Activated naive CD8-positive, alpha-beta T cell treated with anti-CD3 and anti-CD28 coated beads, Interleukin-2, amount 10 ng/mL, durations not matched to agents 7 days and 5 days (primary cell): Measurements from ENCODE around the gene TTF1. TPM values are rescaled to one million over a fixed set of nuclear protein-coding genes. Genes with fewer than 3 reads are reported as not detected.

Source experiments
- ATAC-seq: fragments of 150-1000 bp; cut with Tn5 transposase; one replicate; pipeline ENCODE4 v1.10.0; 2021; ENCODE audit warnings: low read depth, moderate library complexity
- POLR2A ChIA-PET: fragments of 350-600 bp; sonication (Branson Sonifier 250); formaldehyde crosslinking; loops from one replicate; lab custom pipeline; 2021; ENCODE audit warnings: antibody characterized with exemption; lab: Charles Lee
- DNase-seq: peaks from one replicate; pipeline ENCODE4 v3.0.0; 2021
- H3K27ac Mint-ChIP-seq: one replicate; pipeline ENCODE4 v1.8.0; 2022; ENCODE audit warnings: mild to moderate bottlenecking, mixed read lengths
- H3K27me3 Mint-ChIP-seq: one replicate; pipeline ENCODE4 v1.8.0; 2022; ENCODE audit warnings: mild to moderate bottlenecking, moderate library complexity, mixed read lengths
- H3K36me3 Mint-ChIP-seq: one replicate; pipeline ENCODE4 v1.8.0; 2021; ENCODE audit warnings: mild to moderate bottlenecking, mixed read lengths
- H3K4me1 Mint-ChIP-seq: one replicate; pipeline ENCODE4 v1.8.0; 2021; ENCODE audit warnings: mixed read lengths
- H3K4me3 Mint-ChIP-seq: one replicate; pipeline ENCODE4 v1.8.0; 2022; ENCODE audit warnings: mild to moderate bottlenecking, moderate library complexity, mixed read lengths
- H3K9me3 Mint-ChIP-seq: one replicate; pipeline ENCODE4 v1.8.0; 2021; ENCODE audit warnings: mixed read lengths
- total RNA-seq, 2 experiments: library from RNA; stranded (reverse); gene quantifications; one replicate each; pipeline ENCODE4 v1.2.3, GENCODE V29; 2021

The TTF1 gene
- total RNA-seq, 2 experiments from 2014 or later, result 31.3 to 32.5 TPM

- Mint-ChIP-seq H3K36me3 (no peaks in the 10 kb centered on the region), H3K27ac (no peak overlapping the region), H3K9me3 (no peaks in the 10 kb centered on the region), H3K4me3 (no peak overlapping the region), H3K27me3 (peaks cover 65% of the 10 kb centered on the region), H3K4me1 (no peaks in the 10 kb centered on the region)
- no peak for ATAC-seq
- DNase-seq, result no peak
- POLR2A ChIA-PET, result no interaction called here
Observed at GRCh38 chr9:132425675-132426062, 19.0 kb upstream of the TTF1 start.

GRCh38 chr9:132424857-132425674, 18.4 kb upstream of the TTF1 start:
- peaks cover 61% of the 10 kb centered on the region for H3K27me3 Mint-ChIP-seq

DNA sequence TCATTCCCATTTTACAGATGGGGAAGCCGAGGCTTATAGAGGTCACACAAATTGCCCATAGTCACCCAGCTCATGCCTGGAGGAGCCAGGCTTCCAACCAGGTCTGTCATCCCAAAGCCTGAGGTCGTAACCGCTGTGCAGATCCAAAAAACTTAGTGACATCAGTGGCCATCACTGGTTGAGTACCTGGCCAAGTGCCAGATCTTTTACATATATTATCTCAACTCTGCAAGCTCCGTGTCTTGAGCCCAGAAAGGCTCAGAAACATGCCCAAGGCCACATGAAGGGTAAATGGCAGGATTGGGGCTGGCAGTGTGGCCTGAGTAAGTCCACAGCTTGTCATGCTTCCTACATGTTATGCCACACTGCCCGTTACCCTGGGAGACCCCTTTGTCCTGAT, 16.9 kb upstream of the TTF1 start:
- Mint-ChIP-seq H3K9me3 (no peaks in the 10 kb centered on the region), H3K36me3 (no peaks in the 10 kb centered on the region), H3K4me3 (no peak overlapping the region), H3K27ac (no peak overlapping the region), H3K4me1 (no peaks in the 10 kb centered on the region), H3K27me3 (peaks cover 64% of the 10 kb centered on the region)
- DNase-seq, result no peak
- ATAC-seq, result no peak
- POLR2A ChIA-PET, result no interaction called here

More at GRCh38 chr9:132424857-132425674, 18.4 kb upstream of the TTF1 start:
- no peak for DNase-seq
- Mint-ChIP-seq H3K27ac (no peak overlapping the region), H3K9me3 (no peaks in the 10 kb centered on the region), H3K4me3 (no peak overlapping the region), H3K4me1 (no peaks in the 10 kb centered on the region), H3K36me3 (no peaks in the 10 kb centered on the region)
- no peak for ATAC-seq
- POLR2A ChIA-PET, result no interaction called here

DNA sequence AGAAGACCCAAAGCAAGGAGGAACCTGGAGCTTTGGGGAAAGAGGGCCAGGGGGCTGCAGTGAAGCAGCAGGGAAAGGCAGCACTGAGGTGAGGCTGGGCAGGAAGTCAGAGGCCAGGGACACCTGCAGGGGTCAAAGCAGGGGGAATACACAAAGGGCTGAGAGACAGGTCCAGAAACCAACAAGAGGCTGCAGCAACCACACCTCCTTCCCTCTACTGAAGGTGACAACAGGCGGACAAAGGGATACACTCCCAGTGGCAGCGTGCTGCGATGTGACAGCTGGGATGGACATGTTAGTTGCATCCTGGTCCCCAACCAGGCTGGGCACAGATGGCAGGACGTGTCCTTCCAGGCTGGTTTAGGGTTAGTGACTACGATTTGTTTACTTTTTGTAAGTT, 15.9 kb upstream of the TTF1 start:
- Mint-ChIP-seq H3K27ac (no peak overlapping the region), H3K9me3 (no peaks in the 10 kb centered on the region), H3K36me3 (no peaks in the 10 kb centered on the region), H3K27me3 (peaks cover 68% of the 10 kb centered on the region), H3K4me1 (no peaks in the 10 kb centered on the region), H3K4me3 (no peak overlapping the region)
- POLR2A ChIA-PET, result no interaction called here
- no peak for DNase-seq
- ATAC-seq, result no peak

DNA sequence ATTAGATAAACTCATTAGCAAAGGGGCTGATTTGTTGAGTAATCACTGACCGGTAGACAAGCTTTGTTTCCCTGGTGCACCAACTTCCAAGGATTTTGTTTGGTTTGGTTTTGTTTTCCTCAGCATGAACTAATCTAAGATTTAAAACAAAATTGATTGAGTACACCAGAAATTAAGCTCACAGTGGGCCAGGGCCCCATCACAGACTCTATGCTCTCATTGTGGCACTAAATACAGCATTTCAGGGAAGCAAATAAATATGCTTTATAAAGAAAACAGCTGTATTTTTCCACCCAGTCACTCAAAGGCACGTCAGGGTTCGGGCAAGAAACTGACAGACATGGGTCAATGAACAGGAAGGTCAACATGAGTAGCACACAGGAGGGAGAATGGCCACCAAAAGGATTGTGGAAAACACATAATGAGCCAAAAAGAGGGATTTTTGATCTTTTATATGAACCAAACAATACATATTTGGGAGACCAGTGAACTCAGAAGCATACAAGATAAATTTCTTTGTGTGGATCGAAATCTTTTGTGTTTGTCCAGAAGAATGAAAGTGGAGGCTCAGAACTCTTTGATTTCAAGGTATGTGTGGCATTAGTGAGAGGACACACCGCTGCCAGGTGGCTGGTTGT, 12.2 kb upstream of the TTF1 start:
- DNase-seq, result no peak
- no peak overlapping the region for H3K27ac Mint-ChIP-seq
- no peaks in the 10 kb centered on the region for H3K4me1 Mint-ChIP-seq
- H3K9me3 Mint-ChIP-seq, result no peaks in the 10 kb centered on the region
- H3K4me3 Mint-ChIP-seq, result no peak overlapping the region
- POLR2A ChIA-PET, result no interaction called here
- ATAC-seq, result no peak
- peaks cover 65% of the 10 kb centered on the region for H3K27me3 Mint-ChIP-seq
- H3K36me3 Mint-ChIP-seq, result no peaks in the 10 kb centered on the region

DNA sequence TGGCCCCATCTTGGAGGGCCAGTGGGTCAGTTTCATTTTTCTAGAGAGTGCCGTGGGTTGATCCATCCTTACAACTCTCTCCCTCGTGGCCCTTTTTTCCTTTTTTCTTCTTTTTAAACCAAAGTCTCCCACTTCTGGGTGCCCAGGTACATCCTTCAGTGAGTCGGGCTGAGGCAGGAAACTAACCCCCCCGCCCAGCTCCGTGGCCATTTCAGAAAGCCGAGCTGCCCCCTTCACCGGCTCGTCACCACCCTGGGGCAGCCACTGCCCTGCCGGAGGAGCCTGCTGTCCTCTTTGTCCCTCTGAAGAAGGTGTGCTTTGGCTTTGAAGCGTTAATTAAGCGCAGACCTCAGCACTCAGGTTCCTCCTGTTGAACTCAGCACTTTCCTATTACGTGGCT, 8.5 kb upstream of the TTF1 start:
- POLR2A ChIA-PET, result no interaction called here
- DNase-seq, result no peak
- Mint-ChIP-seq H3K27ac (no peak overlapping the region), H3K4me1 (peaks cover 14% of the 10 kb centered on the region), H3K27me3 (peaks cover 77% of the 10 kb centered on the region), H3K36me3 (no peaks in the 10 kb centered on the region), H3K9me3 (no peaks in the 10 kb centered on the region), H3K4me3 (no peak overlapping the region)
- no peak for ATAC-seq

- DNase-seq, result no peak
- H3K4me1 Mint-ChIP-seq, result peaks cover 14% of the 10 kb centered on the region
- no peak overlapping the region for H3K4me3 Mint-ChIP-seq
- H3K36me3 Mint-ChIP-seq, result no peaks in the 10 kb centered on the region
- H3K27ac Mint-ChIP-seq, result no peak overlapping the region
- H3K9me3 Mint-ChIP-seq, result no peaks in the 10 kb centered on the region
- POLR2A ChIA-PET, result no interaction called here
- peaks cover 74% of the 10 kb centered on the region for H3K27me3 Mint-ChIP-seq
- no peak for ATAC-seq
Observed at GRCh38 chr9:132414731-132415130, 8.1 kb upstream of the TTF1 start.

DNA sequence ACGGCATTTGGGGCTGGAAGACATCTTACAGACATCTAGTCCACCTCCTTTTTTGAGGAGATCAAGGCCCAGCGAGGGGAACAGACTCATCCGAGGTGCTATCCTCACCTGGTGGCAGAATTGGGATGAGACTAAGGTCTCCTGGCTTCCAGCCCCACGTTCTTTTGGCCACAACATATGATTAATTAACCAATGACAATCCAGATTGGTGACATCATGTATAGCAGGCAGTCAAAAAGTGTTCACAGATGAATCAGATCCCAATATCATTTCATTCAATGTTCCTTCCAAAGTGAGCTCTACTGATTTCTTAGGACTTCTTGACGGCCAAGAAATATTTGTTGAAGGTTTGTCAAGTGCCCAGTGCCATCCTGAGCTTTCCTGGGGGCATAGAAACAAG, 7.3 kb upstream of the TTF1 start:
- no peak for ATAC-seq
- peaks cover 77% of the 10 kb centered on the region for H3K27me3 Mint-ChIP-seq
- no peaks in the 10 kb centered on the region for H3K36me3 Mint-ChIP-seq

DNA sequence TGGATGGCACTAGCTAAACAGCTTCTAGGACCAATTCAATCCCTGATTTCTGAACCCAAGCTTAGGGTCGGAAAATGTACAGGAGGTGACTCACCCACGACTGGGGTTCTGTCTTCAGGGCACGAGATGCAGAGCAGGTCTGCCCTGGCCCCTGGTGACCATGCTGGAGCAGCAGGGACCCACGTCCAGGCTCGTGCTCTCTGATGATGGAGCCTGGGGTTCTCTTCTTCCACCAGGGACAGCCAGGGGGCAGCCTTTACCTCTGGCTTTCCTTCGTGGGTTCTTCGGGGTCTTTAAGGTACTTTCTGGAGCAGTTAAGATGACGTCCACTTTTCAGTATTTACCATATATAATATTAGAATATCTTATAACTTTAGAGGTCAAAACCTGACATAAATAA, 5.4 kb upstream of the TTF1 start:
- H3K36me3 Mint-ChIP-seq, result no peaks in the 10 kb centered on the region
- ATAC-seq (no peak), DNase-seq (peak; percentile 49)
- H3K27ac Mint-ChIP-seq, result no peak overlapping the region
- H3K4me1 Mint-ChIP-seq, result peaks cover 17% of the 10 kb centered on the region
- no peaks in the 10 kb centered on the region for H3K9me3 Mint-ChIP-seq
- H3K4me3 Mint-ChIP-seq, result no peak overlapping the region
- peaks cover 60% of the 10 kb centered on the region for H3K27me3 Mint-ChIP-seq
- POLR2A ChIA-PET, result interaction anchor here (0.8 kb wide), 1 partner anchor 75 kb away, joined by 6 read pairs; no protein-coding TSS in a partner anchor

More for the DNA sequence above, 7.3 kb upstream of the TTF1 start:
- DNase-seq, result no peak
- Mint-ChIP-seq H3K9me3 (no peaks in the 10 kb centered on the region), H3K4me1 (peaks cover 16% of the 10 kb centered on the region), H3K27ac (no peak overlapping the region), H3K4me3 (no peak overlapping the region)
- POLR2A ChIA-PET, result interaction anchor here (0.6 kb wide), 1 partner anchor 61 kb away, joined by 3 read pairs; no protein-coding TSS in a partner anchor

DNA sequence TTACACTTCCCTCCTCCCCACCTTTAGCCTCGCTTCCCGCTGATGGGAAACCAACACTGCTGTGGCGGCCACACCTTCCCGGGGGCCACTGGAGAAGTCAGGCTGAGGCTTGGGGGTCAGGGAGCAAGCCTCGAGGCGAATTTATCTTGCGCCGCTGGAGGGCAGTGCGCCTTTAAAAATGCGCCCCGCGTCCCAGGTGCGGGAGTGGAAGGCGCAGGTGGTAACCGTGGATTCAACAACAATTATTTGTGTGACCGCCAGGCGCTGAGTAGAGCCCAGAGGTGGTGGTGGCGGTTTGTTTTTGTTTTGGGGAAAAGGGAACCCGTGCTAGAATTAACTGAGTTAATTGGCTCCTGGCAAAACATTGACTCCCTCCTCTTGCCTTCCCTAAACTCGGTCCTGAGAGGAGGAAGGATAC, 4.5 kb upstream of the TTF1 start:
- H3K27me3 Mint-ChIP-seq, result peaks cover 52% of the 10 kb centered on the region
- DNase-seq, result peak; percentile 80
- H3K27ac Mint-ChIP-seq, result no peak overlapping the region

GRCh38 chr9:132410642-132411041, 4.0 kb upstream of the TTF1 start:
- peaks cover 23% of the 10 kb centered on the region for H3K4me1 Mint-ChIP-seq
- no peaks in the 10 kb centered on the region for H3K36me3 Mint-ChIP-seq
- H3K9me3 Mint-ChIP-seq, result no peaks in the 10 kb centered on the region
- POLR2A ChIA-PET, result no interaction called here
- DNase-seq, result peak; percentile 35
- H3K27me3 Mint-ChIP-seq, result peaks cover 52% of the 10 kb centered on the region
- H3K27ac Mint-ChIP-seq, result no peak overlapping the region
- peak; percentile 15 for ATAC-seq
- H3K4me3 Mint-ChIP-seq, result peak overlapping the region; percentile 67

More for the DNA sequence above, 4.5 kb upstream of the TTF1 start:
- POLR2A ChIA-PET, result no interaction called here
- peak; percentile 57 for ATAC-seq
- Mint-ChIP-seq H3K4me3 (peak overlapping the region; percentile 67), H3K9me3 (no peaks in the 10 kb centered on the region), H3K4me1 (peaks cover 22% of the 10 kb centered on the region), H3K36me3 (no peaks in the 10 kb centered on the region)

GRCh38 chr9:132409828-132410528, 3.3 kb upstream of the TTF1 start, which contains the start of gene CFAP77:
Gene CFAP77 (plus strand): TSS chr9:132410211. CDS start chr9:132410272, 61 bp downstream.
- peaks cover 45% of the 10 kb centered on the region for H3K27me3 Mint-ChIP-seq
- H3K4me3 Mint-ChIP-seq, result peak within 1 kb of the TSS; percentile 67

GRCh38 chr9:132408521-132408920, 1.9 kb upstream of the TTF1 start:
- H3K27me3 Mint-ChIP-seq, result peaks cover 30% of the 10 kb centered on the region
- H3K36me3 Mint-ChIP-seq, result peaks cover 7% of the 10 kb centered on the region
- ATAC-seq, result no peak
- POLR2A ChIA-PET, result no interaction called here
- peaks cover 35% of the 10 kb centered on the region for H3K4me1 Mint-ChIP-seq
- no peak for DNase-seq
- H3K9me3 Mint-ChIP-seq, result no peaks in the 10 kb centered on the region
- H3K4me3 Mint-ChIP-seq, result no peak overlapping the region
- no peak overlapping the region for H3K27ac Mint-ChIP-seq

More at GRCh38 chr9:132409828-132410528, 3.3 kb upstream of the TTF1 start, which contains the start of gene CFAP77:
- Mint-ChIP-seq H3K36me3 (no peaks in the 10 kb centered on the region), H3K9me3 (no peaks in the 10 kb centered on the region), H3K27ac (no peak within 1 kb of the TSS), H3K4me1 (peaks cover 26% of the 10 kb centered on the region)
- ATAC-seq, result peak; percentile 4
- POLR2A ChIA-PET, result no interaction called here
- DNase-seq, result peak; percentile 59
